Spinal cord (tissue), 10 donors: ENCODE results near the gene ABCA9. TPM values are rescaled to one million over a fixed set of nuclear protein-coding genes. Genes with fewer than 3 reads are reported as not detected.
"Not testable (repeated sequence)": the region's sequence is repeated elsewhere in the genome, so short reads cannot be mapped to it uniquely, and the experiment has no call there.

Experiments
- DNase-seq, 6 donors: peaks; one replicate each; pipeline versions ENCODE4 v3.0.0 to v3.0.0-alpha.2; 2013 to 2015; ENCODE audit warnings: low spot score in 6 of 6, low read depth in 4 of 6
- H3K27ac ChIP-seq: one replicate; pipeline ENCODE4 v1.5.1; 2013; ENCODE audit warnings: low read depth, low read length, control low read depth
- H3K27me3 ChIP-seq: one replicate; pipeline ENCODE4 v1.6.1; 2013; ENCODE audit warnings: low read length; ENCODE audit not compliant: control insufficient read depth, insufficient read depth
- H3K36me3 ChIP-seq: one replicate; pipeline ENCODE4 v1.6.1; 2013; ENCODE audit warnings: low read length; ENCODE audit not compliant: control insufficient read depth, insufficient read depth
- H3K4me1 ChIP-seq: one replicate; pipeline ENCODE4 v1.6.1; 2013; ENCODE audit warnings: low read length; ENCODE audit not compliant: control insufficient read depth, insufficient read depth
- H3K4me3 ChIP-seq: one replicate; pipeline ENCODE4 v1.5.1; 2013; ENCODE audit warnings: low read depth, low read length, control low read depth
- H3K9me3 ChIP-seq: one replicate; pipeline ENCODE4 v1.6.1; 2013; ENCODE audit warnings: low read length; ENCODE audit not compliant: control insufficient read depth, insufficient read depth
- whole genome bisulfite sequencing: methylation state at CpG from one replicate; pipeline ENCODE4 v1.1.5; 2013; ENCODE audit warnings: missing lambda C conversion rate; ENCODE audit not compliant: insufficient coverage; 5-methylcytosine and 5-hydroxymethylcytosine counted together
- polyA plus RNA-seq, 2 donors: library from polyadenylated mRNA; unstranded; fragments of 120-200 nt; gene quantifications; one replicate each; pipeline ENCODE4 v1.2.1, GENCODE V29; 2013; ENCODE audit not compliant: insufficient read length in 2 of 2
- total RNA-seq, 2 donors: library from RNA; depleted of rRNA in 1 of 2; stranded (reverse); fragments of 120-200 nt in 1 of 2; fragments of >200 nt in 1 of 2; gene quantifications; one replicate each; pipeline versions ENCODE4 v1.2.3 to v1.2.4, GENCODE V29; 2013 to 2014
- donor health status: healthy.

The ABCA9 gene
- total and polyA plus RNA-seq, 4 donors = 5.9 to 68.3 (median 27.3) TPM

DNA sequence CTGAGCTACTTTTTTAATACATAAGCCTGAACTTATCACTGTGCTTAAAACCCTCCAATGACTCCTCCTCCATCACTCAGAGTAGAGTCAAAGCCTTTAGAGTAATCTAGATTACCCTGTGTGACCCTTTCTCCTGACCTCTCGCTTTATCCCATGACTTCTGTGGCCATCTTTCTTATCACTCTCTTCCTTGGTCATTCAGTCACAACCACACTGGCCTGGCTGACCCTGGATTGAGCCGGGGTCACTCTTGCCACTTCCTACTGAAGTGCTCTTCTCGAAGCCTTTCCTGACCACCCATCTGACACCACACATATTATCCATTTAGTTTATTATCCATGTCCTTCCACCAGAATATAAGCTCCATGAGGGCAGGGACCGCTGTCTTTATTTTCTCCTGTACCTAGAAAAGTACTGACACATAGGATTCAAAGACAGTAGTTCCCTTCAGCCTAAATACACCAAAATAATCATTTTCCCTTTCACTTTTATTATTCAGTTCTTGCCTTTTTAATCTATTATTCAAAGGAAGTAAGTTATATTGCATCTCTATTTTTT is 28.0 kb upstream of the ABCA9 start:
- no peak for DNase-seq
- Histone ChIP-seq H3K4me3 (no peak overlapping the region), H3K27ac (no peak overlapping the region), H3K36me3 (no peaks in the 10 kb centered on the region), H3K4me1 (no peaks in the 10 kb centered on the region), H3K9me3 (no peaks in the 10 kb centered on the region), H3K27me3 (no peaks in the 10 kb centered on the region)
- 75% methylated on average over 4 of the region's 4 CpGs for WGBS

DNA sequence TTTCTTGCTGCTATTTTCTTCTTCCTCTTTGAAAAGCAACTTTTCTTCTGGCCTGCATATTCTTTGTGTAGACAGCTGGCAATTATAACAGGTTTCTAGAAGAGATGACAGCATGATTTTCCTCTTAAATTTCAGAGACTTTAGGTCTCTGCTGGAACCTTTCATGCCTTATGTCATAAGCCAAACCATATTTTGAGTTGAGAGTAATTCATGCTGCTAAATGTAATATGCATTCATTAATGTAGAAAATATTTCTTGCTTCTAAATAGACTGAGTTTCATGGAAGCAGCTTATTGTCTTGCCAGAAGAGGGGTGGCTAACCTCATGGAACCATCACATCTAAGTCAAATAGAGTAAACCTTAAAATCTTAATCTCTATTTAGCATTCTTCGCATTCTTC is 25.9 kb upstream of the ABCA9 start:
- Histone ChIP-seq H3K36me3 (no peaks in the 10 kb centered on the region), H3K9me3 (no peaks in the 10 kb centered on the region), H3K4me1 (no peaks in the 10 kb centered on the region), H3K27ac (no peak overlapping the region), H3K27me3 (no peaks in the 10 kb centered on the region), H3K4me3 (no peak overlapping the region)
- no CpG with 5 or more reads among the region's 1 CpG for WGBS
- no peak for DNase-seq

DNA sequence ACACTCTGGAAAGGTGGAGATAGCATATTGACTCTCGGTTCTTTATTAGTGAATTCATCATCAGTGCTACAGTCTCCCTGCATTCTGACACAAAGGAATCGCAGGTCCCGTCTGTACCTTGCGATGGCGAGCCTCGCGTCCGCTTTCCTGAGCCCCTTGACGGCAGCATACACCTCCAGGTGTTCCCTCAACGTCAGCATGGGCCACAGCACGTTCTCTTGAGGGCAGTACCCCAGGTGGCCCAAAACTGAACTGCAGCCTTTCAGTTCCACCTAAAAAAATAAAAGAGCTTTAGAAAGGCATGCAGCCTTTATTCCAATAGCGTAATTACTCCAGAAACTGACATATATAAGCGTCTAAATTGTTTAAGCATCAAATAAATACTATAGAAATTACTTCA is 24.2 kb upstream of the ABCA9 start:
- no peaks in the 10 kb centered on the region for H3K36me3 ChIP-seq

DNA sequence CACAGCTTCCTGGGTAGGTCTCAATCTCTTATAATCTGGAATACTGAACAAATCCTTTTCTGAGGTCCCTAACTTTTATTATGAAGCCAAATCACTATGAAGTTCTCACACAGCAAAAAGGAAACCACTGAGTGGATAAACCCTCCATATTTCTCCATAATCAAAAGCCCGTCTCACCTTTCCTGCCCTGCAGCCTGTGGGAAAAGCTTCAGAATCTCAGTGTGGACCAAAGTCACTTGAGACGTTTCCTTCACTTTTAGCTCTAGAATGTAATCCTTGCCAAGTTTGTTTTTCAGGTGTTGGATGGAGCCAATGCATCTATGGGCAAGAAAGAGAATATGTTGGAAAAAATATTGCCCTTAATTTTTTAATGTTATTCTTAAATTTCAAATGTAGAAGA is 22.0 kb upstream of the ABCA9 start:
- no peaks in the 10 kb centered on the region for H3K36me3 ChIP-seq

More for the DNA sequence above, 24.2 kb upstream of the ABCA9 start:
- 44% methylated on average over 11 of the region's 13 CpGs for WGBS
- no peaks in the 10 kb centered on the region for H3K27me3 ChIP-seq
- H3K4me3 ChIP-seq = no peak overlapping the region
- no peak for DNase-seq
- H3K4me1 ChIP-seq = no peaks in the 10 kb centered on the region
- H3K27ac ChIP-seq = no peak overlapping the region
- H3K9me3 ChIP-seq = no peaks in the 10 kb centered on the region

GRCh38 chr17:69078864-69079263 is 18.1 kb upstream of the ABCA9 start:
- Histone ChIP-seq H3K9me3 (no peaks in the 10 kb centered on the region), H3K4me1 (no peaks in the 10 kb centered on the region), H3K36me3 (no peaks in the 10 kb centered on the region), H3K27me3 (no peaks in the 10 kb centered on the region), H3K4me3 (no peak overlapping the region), H3K27ac (no peak overlapping the region)
- DNase-seq = no peak

More for the DNA sequence above, 22.0 kb upstream of the ABCA9 start:
- WGBS = 71% methylated on average over 1 of the region's 2 CpGs
- no peaks in the 10 kb centered on the region for H3K9me3 ChIP-seq
- H3K27ac ChIP-seq = no peak overlapping the region
- H3K27me3 ChIP-seq = no peaks in the 10 kb centered on the region
- no peak for DNase-seq
- H3K4me1 ChIP-seq = no peaks in the 10 kb centered on the region
- H3K4me3 ChIP-seq = no peak overlapping the region

DNA sequence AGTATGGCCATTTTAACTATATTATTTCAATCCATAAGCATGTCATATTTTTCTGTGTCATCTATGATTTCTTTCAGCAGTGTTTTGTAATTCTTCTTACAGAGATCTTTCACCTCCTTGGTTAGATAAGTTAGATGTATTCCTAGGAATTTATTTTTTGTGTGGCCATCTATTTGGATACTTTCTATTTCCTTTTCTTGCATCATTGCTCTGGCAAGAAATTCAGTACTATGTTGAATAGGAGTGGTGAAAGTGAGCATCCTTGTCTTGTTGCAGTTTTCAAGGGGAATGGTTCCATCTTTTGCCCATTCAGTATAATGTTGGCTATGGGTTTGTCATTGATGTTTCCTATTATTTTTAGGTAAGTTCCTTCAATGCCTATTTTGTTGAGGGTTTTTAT is 15.1 kb upstream of the ABCA9 start:
- Histone ChIP-seq H3K4me3 (no peak overlapping the region), H3K4me1 (no peaks in the 10 kb centered on the region), H3K27ac (no peak overlapping the region), H3K27me3 (no peaks in the 10 kb centered on the region), H3K36me3 (no peaks in the 10 kb centered on the region), H3K9me3 (no peaks in the 10 kb centered on the region)
- no peak for DNase-seq

DNA sequence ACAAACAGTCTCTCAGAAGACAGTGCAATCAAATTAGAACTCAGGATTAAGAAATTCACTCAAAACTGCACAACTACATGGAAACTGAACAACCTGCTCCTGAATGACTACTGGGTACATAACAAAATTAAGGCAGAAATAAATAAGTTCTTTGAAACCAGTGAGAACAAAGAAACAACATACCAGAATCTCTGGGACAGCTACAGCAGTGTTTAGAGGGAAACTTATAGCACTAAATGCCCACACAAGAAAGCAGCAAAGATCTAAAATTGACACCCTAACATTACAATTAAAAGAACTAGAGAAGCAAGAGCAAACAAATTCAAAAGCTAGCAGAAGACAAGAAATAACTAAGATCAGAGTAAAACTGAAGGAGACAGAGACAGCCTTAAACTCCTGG is 12.7 kb upstream of the ABCA9 start:
- not testable (repeated sequence) for H3K9me3 ChIP-seq, H3K27me3 ChIP-seq, H3K36me3 ChIP-seq, H3K4me1 ChIP-seq, DNase-seq, H3K27ac ChIP-seq, H3K4me3 ChIP-seq

DNA sequence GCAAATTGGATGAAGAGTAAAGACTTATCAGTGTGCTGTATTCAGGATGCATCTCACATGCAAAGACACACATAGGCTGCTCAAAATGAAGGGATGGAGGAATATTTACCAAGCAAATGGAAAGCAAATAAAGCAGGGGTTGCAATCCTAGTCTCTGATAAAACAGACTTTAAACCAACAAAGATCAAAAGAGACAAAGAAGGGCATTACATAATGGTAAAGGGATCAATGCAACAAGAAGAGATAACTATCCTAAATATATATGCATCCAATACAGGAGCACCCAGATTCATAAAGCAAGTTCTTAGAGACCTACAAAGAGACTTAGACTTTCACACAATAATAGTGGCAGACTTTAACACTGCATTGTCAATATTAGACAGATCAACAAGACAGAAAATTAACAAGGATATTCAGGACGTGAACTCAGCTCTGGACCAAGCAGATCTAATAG is 12.1 kb upstream of the ABCA9 start:
- H3K9me3 ChIP-seq, H3K4me1 ChIP-seq, H3K36me3 ChIP-seq, DNase-seq, H3K27ac ChIP-seq, H3K4me3 ChIP-seq, H3K27me3 ChIP-seq: not testable (repeated sequence)
- 100% methylated on average over 1 of the region's 1 CpG for WGBS

GRCh38 chr17:69071233-69071586 is 10.5 kb upstream of the ABCA9 start:
- H3K9me3 ChIP-seq, H3K4me1 ChIP-seq, H3K4me3 ChIP-seq, H3K27ac ChIP-seq, DNase-seq, H3K27me3 ChIP-seq, H3K36me3 ChIP-seq: not testable (repeated sequence)
- 97% methylated on average over 4 of the region's 4 CpGs for WGBS

DNA sequence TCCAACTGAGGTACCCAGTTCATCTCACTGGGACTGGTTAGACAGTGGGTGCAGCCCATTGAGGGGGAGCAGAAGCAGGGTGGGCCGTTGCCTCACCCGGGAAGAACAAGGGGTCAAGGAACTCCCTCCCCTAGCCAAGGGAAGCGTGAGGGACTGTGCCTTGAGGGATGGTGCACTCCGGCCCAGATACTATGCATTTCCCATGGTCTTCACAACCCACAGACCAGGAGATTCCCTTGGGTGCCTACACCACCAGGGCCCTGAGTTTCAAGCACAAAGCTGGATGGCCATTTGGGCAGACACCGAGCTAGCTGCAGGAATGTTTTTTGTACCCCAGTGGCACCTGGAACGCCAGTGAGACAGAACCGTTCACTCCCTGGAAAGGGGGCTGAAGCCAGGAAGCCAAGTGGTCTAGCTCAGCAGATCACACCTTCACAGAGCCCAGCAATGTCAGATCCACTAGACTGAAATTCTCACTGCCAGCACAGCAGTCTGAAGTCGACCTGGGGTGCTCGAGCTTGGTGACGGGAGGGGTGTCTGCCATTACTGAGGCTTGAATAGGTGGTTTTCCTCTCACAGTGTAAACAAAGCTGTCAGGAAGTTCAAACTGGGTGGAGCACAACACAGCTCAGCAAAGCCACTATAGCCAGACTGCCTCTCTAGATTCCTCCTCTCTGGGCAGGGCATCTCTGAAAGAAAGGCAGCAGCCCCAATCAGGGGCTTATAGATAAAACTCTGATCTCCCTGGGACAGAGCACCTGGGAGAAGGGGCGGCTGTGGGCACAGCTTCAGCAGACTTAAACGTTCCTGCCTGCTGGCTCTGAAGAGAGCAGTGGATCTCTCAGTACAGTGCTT is 9.9 kb upstream of the ABCA9 start:
- not testable (repeated sequence) for H3K4me3 ChIP-seq, H3K4me1 ChIP-seq, H3K27me3 ChIP-seq, DNase-seq, H3K36me3 ChIP-seq, H3K9me3 ChIP-seq, H3K27ac ChIP-seq
- WGBS = 71% methylated on average over 9 of the region's 12 CpGs
